Keratinocyte (primary cell): ENCODE results near the gene GRM4. TPM values are rescaled to one million over a fixed set of nuclear protein-coding genes. Genes with fewer than 3 reads are reported as not detected.

Source experiments
- DNase-seq: peaks from one replicate; pipeline ENCODE4 v3.0.0-alpha.2; 2011; ENCODE audit warnings: low read depth, missing footprints, low spot score
- FAIRE-seq: peaks from 2 replicates; lab custom pipeline; 2011; peaks lifted over from hg19 to GRCh38; lab: Jason Lieb, UNC
- H2AFZ ChIP-seq: 2 replicates; pipeline ENCODE4 v1.6.0; 2012; ENCODE audit warnings: low read length, control low read depth, inconsistent platforms; ENCODE audit not compliant: control insufficient read depth
- H3K27ac ChIP-seq: 2 replicates; pipeline ENCODE4 v1.5.1; 2011; ENCODE audit warnings: low read length; ENCODE audit not compliant: control insufficient read depth, insufficient read depth
- H3K27me3 ChIP-seq: 3 replicates; pipeline ENCODE4 v1.6.0; 2011; ENCODE audit warnings: low read length; ENCODE audit not compliant: control insufficient read depth, insufficient read depth; ENCODE audit errors: extremely low read depth
- H3K36me3 ChIP-seq, 2 experiments: 2 replicates in 1 of 2; 3 replicates in 1 of 2; pipeline ENCODE4 v1.5.1; 2011; ENCODE audit warnings: low read length in 2 of 2, mild to moderate bottlenecking in 1 of 2; ENCODE audit not compliant: control insufficient read depth in 2 of 2, insufficient read depth in 2 of 2; ENCODE audit errors: extremely low read depth in 1 of 2
- H3K4me1 ChIP-seq: 3 replicates; pipeline ENCODE4 v1.5.1; 2011; ENCODE audit warnings: low read length; ENCODE audit not compliant: control insufficient read depth, insufficient read depth; ENCODE audit errors: extremely low read depth
- H3K4me2 ChIP-seq: 3 replicates; pipeline ENCODE4 v1.6.0; 2011; ENCODE audit warnings: low read depth, low read length; ENCODE audit not compliant: control insufficient read depth, insufficient read depth; ENCODE audit errors: extremely low read depth
- H3K4me3 ChIP-seq, 3 experiments: fragments of 200-600 bp in 1 of 3; sonication (generic) in 1 of 3; 2 replicates in 2 of 3; 3 replicates in 1 of 3; pipeline ENCODE4 v1.5.1; 2011 to 2016; ENCODE audit warnings: low read length in 3 of 3, mild to moderate bottlenecking in 3 of 3, control low read depth in 2 of 3, inconsistent platforms in 1 of 3, low read depth in 1 of 3, mixed read lengths in 1 of 3, mixed run types in 1 of 3, moderate library complexity in 1 of 3; ENCODE audit not compliant: control insufficient read depth in 2 of 3, insufficient read depth in 2 of 3; ENCODE audit errors: extremely low read depth in 1 of 3
- H3K79me2 ChIP-seq: 2 replicates; pipeline ENCODE4 v1.6.0; 2012; ENCODE audit warnings: low read length; ENCODE audit not compliant: control insufficient read depth, insufficient read depth
- H3K9ac ChIP-seq: 3 replicates; pipeline ENCODE4 v1.6.0; 2011; ENCODE audit warnings: low read length; ENCODE audit not compliant: control insufficient read depth, insufficient read depth; ENCODE audit errors: extremely low read depth
- H3K9me1 ChIP-seq: 3 replicates; pipeline ENCODE4 v1.6.0; 2011; ENCODE audit warnings: low read length; ENCODE audit not compliant: control insufficient read depth, insufficient read depth; ENCODE audit errors: extremely low read depth
- H3K9me3 ChIP-seq: 2 replicates; pipeline ENCODE4 v1.5.1; 2012; ENCODE audit warnings: low read depth, low read length; ENCODE audit not compliant: control insufficient read depth
- H4K20me1 ChIP-seq: 3 replicates; pipeline ENCODE4 v1.6.0; 2011; ENCODE audit warnings: low read length; ENCODE audit not compliant: control insufficient read depth, insufficient read depth; ENCODE audit errors: extremely low read depth
- EZH2 ChIP-seq: IDR thresholded peaks from one replicate; pipeline ENCODE4 v1.6.1; 2012; ENCODE audit warnings: inconsistent platforms, mild to moderate bottlenecking, low read length, moderate library complexity
- dilution Hi-C: fragments of 300-500 bp; cut with MboI; formaldehyde crosslinking; loops from one replicate; pipeline ENCODE4 v1.7.0; 2020; ENCODE audit warnings: low sequenced_read_pairs; ENCODE audit not compliant: extremely low pct_ligation_motif_present
- polyA plus RNA-seq, 5 experiments: library from polyadenylated mRNA; depleted of rRNA in 3 of 5; stranded (reverse) in 3 of 5; stranded (forward) in 1 of 5; unstranded in 1 of 5; fragments of >200 nt; gene quantifications; 1 replicate in 1 of 5; 2 replicates in 3 of 5; 3 replicates in 1 of 5; pipeline versions ENCODE4 v1.2.1 to v1.2.3, GENCODE V29; 2011 to 2012; ENCODE audit warnings: missing spikeins in 2 of 5, low read depth in 1 of 5, low replicate concordance in 1 of 5
- TF ChIP-seq, protein P1 (sequence below), 3 experiments: IDR thresholded peaks in 1 of 3; conservative IDR thresholded peaks in 1 of 3; optimal IDR thresholded peaks in 1 of 3; 2 replicates in 2 of 3; 3 replicates in 1 of 3; pipeline versions ENCODE3 to v1.5.1; 2011; ENCODE audit warnings: low read length in 3 of 3, mild to moderate bottlenecking in 3 of 3, moderate library complexity in 2 of 3, control low read depth in 1 of 3, inconsistent platforms in 1 of 3; ENCODE audit not compliant: insufficient read depth in 2 of 3; ENCODE audit errors: extremely low read depth in 1 of 3

Gene GRM4
- polyA plus RNA-seq, 1 donor (not counting 4 experiments of a cell fraction or from before 2014, with no cell fraction given) = not detected

DNA sequence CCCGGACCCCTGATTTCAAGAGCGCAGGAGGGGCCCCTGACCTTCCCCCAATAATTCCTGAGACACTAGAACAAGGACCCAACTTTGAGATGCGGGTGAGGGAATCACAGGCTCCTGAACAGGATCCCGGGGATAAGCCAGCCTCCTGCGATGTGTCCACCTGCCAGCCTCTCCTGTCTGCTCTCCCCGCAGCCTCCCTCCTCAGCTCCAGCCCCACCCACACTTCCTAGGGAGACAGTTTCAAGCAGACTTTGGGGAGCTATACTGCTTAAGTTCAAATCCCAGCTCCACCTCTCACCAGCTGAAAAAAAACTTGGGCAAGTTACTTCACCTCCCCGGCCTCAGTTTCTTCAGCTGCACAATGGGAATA lies 50.8 kb downstream of the GRM4 start:
- H3K27me3 ChIP-seq = peaks cover 64% of the 10 kb centered on the region
- H3K9ac ChIP-seq = no peak overlapping the region
- H3K4me2 ChIP-seq = no peak overlapping the region
- FAIRE-seq = no peak
- dilution Hi-C loops = no loop called here
- H3K36me3 ChIP-seq = no peaks in the 10 kb centered on the region
- H3K27ac ChIP-seq = no peak overlapping the region
- TF ChIP-seq, protein P1, sequence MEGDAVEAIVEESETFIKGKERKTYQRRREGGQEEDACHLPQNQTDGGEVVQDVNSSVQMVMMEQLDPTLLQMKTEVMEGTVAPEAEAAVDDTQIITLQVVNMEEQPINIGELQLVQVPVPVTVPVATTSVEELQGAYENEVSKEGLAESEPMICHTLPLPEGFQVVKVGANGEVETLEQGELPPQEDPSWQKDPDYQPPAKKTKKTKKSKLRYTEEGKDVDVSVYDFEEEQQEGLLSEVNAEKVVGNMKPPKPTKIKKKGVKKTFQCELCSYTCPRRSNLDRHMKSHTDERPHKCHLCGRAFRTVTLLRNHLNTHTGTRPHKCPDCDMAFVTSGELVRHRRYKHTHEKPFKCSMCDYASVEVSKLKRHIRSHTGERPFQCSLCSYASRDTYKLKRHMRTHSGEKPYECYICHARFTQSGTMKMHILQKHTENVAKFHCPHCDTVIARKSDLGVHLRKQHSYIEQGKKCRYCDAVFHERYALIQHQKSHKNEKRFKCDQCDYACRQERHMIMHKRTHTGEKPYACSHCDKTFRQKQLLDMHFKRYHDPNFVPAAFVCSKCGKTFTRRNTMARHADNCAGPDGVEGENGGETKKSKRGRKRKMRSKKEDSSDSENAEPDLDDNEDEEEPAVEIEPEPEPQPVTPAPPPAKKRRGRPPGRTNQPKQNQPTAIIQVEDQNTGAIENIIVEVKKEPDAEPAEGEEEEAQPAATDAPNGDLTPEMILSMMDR (optimal IDR thresholded peaks at IDR 0.05 in 1 of 3, IDR thresholded peaks at IDR 0.05 in 1 of 3, conservative IDR thresholded peaks at IDR 0.05 in 1 of 3; ENCODE audit: extremely low read depth in 1 of 3, insufficient read depth in 2 of 3, low read length in 3 of 3) = no peak
- no peak for TF ChIP-seq EZH2
- H3K79me2 ChIP-seq = no peaks in the 10 kb centered on the region
- no peak for DNase-seq
- no peak overlapping the region for H3K4me3 ChIP-seq
- H2AFZ ChIP-seq = no peak overlapping the region
- H4K20me1 ChIP-seq = no peaks in the 10 kb centered on the region
- H3K9me1 ChIP-seq = no peaks in the 10 kb centered on the region
- H3K9me3 ChIP-seq = no peaks in the 10 kb centered on the region
- no peaks in the 10 kb centered on the region for H3K4me1 ChIP-seq

GRCh38 chr6:34094474-34095135 lies 51.3 kb downstream of the GRM4 start:
- Histone ChIP-seq H3K4me2 (no peak overlapping the region), H3K9ac (no peak overlapping the region), H3K9me3 (no peaks in the 10 kb centered on the region), H3K4me3 (no peak overlapping the region), H3K36me3 (no peaks in the 10 kb centered on the region), H3K27me3 (peaks cover 60% of the 10 kb centered on the region), H2AFZ (no peak overlapping the region), H3K4me1 (no peaks in the 10 kb centered on the region), H4K20me1 (no peaks in the 10 kb centered on the region), H3K27ac (no peak overlapping the region), H3K79me2 (no peaks in the 10 kb centered on the region), H3K9me1 (no peaks in the 10 kb centered on the region)
- DNase-seq (no peak), FAIRE-seq (no peak)
- dilution Hi-C loops = no loop called here
- TF ChIP-seq, protein P1 (optimal IDR thresholded peaks at IDR 0.05 in 1 of 3, IDR thresholded peaks at IDR 0.05 in 1 of 3, conservative IDR thresholded peaks at IDR 0.05 in 1 of 3; ENCODE audit: extremely low read depth in 1 of 3, insufficient read depth in 2 of 3, low read length in 3 of 3) = no peak
- TF ChIP-seq EZH2 = no peak
